Spleen (tissue), 7 donors: Measurements from ENCODE around the gene CRPPA.

Experiments
- POLR2A ChIP-seq, 3 donors: fragments of 450-650 bp; IDR thresholded peaks; one replicate each; pipeline ENCODE4 v1.5.1; 2017; ENCODE audit warnings: antibody characterized with exemption in 3 of 3, mild to moderate bottlenecking in 1 of 3
- POLR2AphosphoS5 ChIP-seq, 3 donors: sonication (generic); formaldehyde crosslinking; IDR thresholded peaks; one replicate each; pipeline ENCODE4 v1.5.1; 2017; ENCODE audit warnings: antibody characterized with exemption in 3 of 3
- TF ChIP-seq, protein P1 (sequence below), 11 experiments: fragments of 200-600 bp in 7 of 11; fragments of 450-650 bp in 4 of 11; sonication (generic) in 4 of 11; IDR thresholded peaks in 8 of 11; conservative IDR thresholded peaks in 3 of 11; 1 replicate in 7 of 11; 2 replicates in 4 of 11; pipeline versions ENCODE4 v1.4.0 to v1.8.0; 2016 to 2021; ENCODE audit warnings: antibody characterized with exemption in 11 of 11, inconsistent platforms in 4 of 11, mild to moderate bottlenecking in 1 of 11
- donor health status: DM: no; HTN: no; CAD: no; lungs with moderate emphysema.
- donor health status: DM: no; HTN: no; CAD: no.
- donor health status: DM: no; HTN: no; CAD: no.

DNA sequence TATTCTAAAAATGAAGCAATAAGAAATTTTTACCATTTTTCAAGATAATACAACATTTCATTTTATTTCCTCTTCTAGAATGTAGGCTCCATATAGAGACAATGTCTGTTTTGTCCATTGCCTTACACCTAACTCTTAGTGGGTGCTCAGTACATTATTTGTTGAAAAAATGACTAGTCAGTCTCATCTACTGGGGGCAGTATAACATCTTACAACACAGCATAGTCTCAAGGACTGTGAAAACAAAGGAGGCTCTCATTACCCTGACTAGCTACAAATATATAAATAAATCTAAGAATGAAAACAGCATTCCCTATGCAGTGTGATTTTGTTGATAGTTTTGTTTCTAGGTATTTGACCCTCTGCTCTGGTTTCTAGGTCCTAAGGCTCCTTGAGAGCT lies 11.6 kb downstream of the CRPPA start:
- TF ChIP-seq POLR2A (IDR thresholded peaks at IDR 0.05) (no peak), POLR2AphosphoS5 (IDR thresholded peaks at IDR 0.05) (no peak)
- TF ChIP-seq, protein P1, sequence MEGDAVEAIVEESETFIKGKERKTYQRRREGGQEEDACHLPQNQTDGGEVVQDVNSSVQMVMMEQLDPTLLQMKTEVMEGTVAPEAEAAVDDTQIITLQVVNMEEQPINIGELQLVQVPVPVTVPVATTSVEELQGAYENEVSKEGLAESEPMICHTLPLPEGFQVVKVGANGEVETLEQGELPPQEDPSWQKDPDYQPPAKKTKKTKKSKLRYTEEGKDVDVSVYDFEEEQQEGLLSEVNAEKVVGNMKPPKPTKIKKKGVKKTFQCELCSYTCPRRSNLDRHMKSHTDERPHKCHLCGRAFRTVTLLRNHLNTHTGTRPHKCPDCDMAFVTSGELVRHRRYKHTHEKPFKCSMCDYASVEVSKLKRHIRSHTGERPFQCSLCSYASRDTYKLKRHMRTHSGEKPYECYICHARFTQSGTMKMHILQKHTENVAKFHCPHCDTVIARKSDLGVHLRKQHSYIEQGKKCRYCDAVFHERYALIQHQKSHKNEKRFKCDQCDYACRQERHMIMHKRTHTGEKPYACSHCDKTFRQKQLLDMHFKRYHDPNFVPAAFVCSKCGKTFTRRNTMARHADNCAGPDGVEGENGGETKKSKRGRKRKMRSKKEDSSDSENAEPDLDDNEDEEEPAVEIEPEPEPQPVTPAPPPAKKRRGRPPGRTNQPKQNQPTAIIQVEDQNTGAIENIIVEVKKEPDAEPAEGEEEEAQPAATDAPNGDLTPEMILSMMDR (IDR thresholded peaks at IDR 0.05 in 8 of 11, conservative IDR thresholded peaks at IDR 0.05 in 3 of 11) = no peak
